Endothelial cell of umbilical vein (primary cell): ENCODE measurements around the gene FER.

Experiments used
- EZH2 ChIP-seq: IDR thresholded peaks from 2 replicates; pipeline ENCODE4 v1.6.1; 2012; ENCODE audit warnings: borderline replicate concordance, low read depth, mild to moderate bottlenecking, moderate library complexity, low read length, inconsistent platforms; ENCODE audit not compliant: severe bottlenecking
- JUN ChIP-seq: IDR thresholded peaks from 2 replicates; pipeline ENCODE4 v1.6.1; 2011; ENCODE audit warnings: borderline replicate concordance, low read depth; ENCODE audit not compliant: insufficient read length, insufficient read depth
- POLR2A ChIP-seq: IDR thresholded peaks from 2 replicates; pipeline ENCODE4 v1.6.1; 2012; ENCODE audit warnings: low read depth, mild to moderate bottlenecking, control low read depth, low read length
- POLR2AphosphoS5 ChIP-seq: IDR thresholded peaks from 2 replicates; pipeline ENCODE4 v1.6.1; 2012; ENCODE audit warnings: low read depth, mild to moderate bottlenecking, control low read depth, low read length, moderate library complexity; ENCODE audit not compliant: insufficient read depth
- TF ChIP-seq, protein P1 (sequence below), 2 donors: IDR thresholded peaks; 1 replicate in 1 of 2; 2 replicates in 1 of 2; pipeline ENCODE4 v1.5.1; 2011; ENCODE audit warnings: low read length in 2 of 2, mild to moderate bottlenecking in 2 of 2, moderate library complexity in 2 of 2, control low read depth in 1 of 2, inconsistent platforms in 1 of 2, low read depth in 1 of 2; ENCODE audit not compliant: insufficient read depth in 1 of 2; ENCODE audit errors: extremely low read depth in 1 of 2
- TF ChIP-seq, protein P2 (sequence below): IDR thresholded peaks from 2 replicates; pipeline ENCODE4 v1.6.1; 2011; ENCODE audit not compliant: insufficient read depth, insufficient read length

DNA sequence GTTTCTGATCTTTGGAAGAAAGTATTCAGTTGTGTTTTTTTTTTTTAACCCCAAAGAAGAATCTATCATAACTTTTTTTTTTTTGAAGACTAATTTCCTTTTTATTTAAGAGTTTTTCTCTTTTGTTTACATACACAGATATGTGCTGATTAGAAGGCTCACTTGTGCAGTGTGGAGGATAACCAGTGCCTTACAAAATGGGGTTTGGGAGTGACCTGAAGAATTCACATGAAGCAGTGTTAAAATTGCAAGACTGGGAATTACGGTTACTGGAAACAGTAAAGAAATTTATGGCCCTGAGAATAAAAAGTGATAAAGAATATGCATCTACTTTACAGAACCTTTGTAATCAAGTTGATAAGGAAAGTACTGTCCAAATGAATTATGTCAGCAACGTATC, 50.3 kb downstream of the FER start:
- TF ChIP-seq POLR2AphosphoS5 (no peak), JUN (no peak), EZH2 (no peak), POLR2A (no peak)
- TF ChIP-seq, protein P1, sequence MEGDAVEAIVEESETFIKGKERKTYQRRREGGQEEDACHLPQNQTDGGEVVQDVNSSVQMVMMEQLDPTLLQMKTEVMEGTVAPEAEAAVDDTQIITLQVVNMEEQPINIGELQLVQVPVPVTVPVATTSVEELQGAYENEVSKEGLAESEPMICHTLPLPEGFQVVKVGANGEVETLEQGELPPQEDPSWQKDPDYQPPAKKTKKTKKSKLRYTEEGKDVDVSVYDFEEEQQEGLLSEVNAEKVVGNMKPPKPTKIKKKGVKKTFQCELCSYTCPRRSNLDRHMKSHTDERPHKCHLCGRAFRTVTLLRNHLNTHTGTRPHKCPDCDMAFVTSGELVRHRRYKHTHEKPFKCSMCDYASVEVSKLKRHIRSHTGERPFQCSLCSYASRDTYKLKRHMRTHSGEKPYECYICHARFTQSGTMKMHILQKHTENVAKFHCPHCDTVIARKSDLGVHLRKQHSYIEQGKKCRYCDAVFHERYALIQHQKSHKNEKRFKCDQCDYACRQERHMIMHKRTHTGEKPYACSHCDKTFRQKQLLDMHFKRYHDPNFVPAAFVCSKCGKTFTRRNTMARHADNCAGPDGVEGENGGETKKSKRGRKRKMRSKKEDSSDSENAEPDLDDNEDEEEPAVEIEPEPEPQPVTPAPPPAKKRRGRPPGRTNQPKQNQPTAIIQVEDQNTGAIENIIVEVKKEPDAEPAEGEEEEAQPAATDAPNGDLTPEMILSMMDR (IDR thresholded peaks at IDR 0.05; ENCODE audit: extremely low read depth in 1 of 2, insufficient read depth in 1 of 2, low read depth in 1 of 2, low read length in 2 of 2): no peak
- TF ChIP-seq, protein P2, sequence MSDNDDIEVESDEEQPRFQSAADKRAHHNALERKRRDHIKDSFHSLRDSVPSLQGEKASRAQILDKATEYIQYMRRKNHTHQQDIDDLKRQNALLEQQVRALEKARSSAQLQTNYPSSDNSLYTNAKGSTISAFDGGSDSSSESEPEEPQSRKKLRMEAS: no peak
